Inferior parietal cortex (tissue), 1 donor: Measurements from ENCODE around the gene JARID2.
"Not testable (repeated sequence)": the region's sequence is repeated elsewhere in the genome, so short reads cannot be mapped to it uniquely, and the experiment has no call there.

Source experiments
- DNase-seq: peaks from one replicate; pipeline ENCODE4 v3.0.0-alpha.2; 2016; ENCODE audit errors: extremely low spot score

JARID2 gene

GRCh38 chr6:15399641-15400470 lies 154.0 kb downstream of the JARID2 start:
- DNase-seq: no peak

- DNase-seq: no peak
Measured at GRCh38 chr6:15400572-15401004, 154.7 kb downstream of the JARID2 start.

- no peak for DNase-seq
Measured at GRCh38 chr6:15401120-15401519, 155.3 kb downstream of the JARID2 start.

GRCh38 chr6:15401769-15402250 lies 155.9 kb downstream of the JARID2 start:
- no peak for DNase-seq

DNA sequence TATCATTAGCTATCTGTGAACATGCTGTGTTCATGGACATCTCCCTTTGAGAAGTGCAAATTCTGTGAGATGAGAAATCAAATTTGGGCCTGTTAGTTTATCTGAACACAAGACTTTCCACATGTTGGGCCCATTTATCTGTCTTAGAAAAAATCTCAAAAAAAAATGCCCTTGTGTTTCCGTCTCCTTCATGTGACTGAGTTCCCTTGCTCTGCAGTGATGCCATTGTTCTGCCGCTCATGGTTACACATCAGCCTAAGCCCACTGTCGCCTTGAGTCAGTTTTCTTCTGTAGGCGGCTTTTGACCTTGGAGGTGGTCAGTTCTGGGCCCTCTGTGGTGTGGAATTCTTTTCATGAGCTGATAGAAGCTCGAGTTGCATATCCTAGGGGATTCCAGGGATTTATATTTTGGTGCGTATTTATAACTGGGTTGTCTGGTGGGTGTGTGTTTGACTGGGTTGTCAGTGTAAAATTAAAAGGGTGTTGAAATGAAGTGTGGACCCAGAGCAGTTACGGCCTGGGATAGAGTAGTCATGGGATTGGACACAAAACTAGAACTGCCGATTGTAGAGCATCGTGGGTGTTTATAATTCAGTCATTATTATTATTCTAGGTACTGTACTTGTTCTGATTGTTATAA lies 156.7 kb downstream of the JARID2 start:
- no peak for DNase-seq

- DNase-seq: no peak
Measured at GRCh38 chr6:15403094-15403755, 157.4 kb downstream of the JARID2 start.

DNA sequence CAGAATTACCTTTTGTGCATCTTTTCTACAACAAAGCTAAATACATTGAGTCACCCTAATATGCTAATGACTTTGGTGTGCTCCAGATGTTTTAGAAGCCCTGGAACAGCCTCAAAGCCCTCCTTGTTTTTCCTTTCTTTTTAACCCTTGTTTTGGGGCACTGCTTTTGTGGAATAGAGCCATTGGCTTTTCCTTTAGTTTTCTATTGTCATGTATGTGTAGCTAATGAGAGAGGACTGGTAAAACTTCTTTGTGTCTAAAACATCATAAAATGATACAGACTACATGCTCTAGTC lies 158.8 kb downstream of the JARID2 start:
- no peak for DNase-seq

DNA sequence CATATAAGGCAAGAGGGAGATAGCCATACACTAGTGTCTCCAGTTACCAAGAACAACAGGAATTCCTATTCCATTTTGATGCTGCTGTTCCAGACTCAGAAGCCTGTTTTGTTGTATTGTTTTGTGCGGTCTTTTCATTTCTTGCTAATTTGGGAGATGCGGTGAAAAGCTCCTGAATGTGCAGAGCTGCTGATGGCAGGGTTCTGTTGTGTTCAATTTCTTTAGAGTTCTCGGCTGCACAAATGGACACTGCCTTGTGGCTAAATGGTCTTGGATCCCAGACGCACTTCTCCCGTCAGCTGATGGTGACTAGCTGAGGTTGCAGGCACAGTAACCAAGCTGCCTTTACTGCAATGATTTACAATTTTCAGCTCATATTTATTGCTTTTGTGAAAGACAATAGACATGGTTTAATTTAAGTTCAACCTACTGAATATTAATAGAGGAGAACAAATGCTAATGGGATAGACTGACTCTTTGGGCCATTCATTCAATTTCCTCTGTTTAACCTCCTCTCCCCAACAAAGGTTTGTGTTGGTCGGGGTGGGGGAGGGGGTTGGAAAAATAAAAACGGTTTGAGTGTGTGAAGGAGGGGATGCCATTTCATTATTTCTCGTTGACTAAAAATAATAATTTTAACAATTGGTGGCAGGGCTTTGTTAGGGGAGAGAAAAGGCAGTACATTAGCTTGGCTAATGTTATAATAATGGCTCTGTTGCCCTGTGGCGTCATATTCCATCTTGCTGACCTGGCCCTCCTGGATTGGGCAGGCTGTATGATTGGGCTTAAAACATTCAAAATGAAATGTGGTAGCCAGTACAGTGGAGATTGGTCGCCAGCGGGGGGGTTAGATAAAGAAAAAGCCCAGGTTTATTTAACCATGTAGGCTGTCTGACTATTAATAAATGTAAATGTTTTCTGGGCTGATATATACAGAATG lies 159.5 kb downstream of the JARID2 start:
- DNase-seq: no peak

DNA sequence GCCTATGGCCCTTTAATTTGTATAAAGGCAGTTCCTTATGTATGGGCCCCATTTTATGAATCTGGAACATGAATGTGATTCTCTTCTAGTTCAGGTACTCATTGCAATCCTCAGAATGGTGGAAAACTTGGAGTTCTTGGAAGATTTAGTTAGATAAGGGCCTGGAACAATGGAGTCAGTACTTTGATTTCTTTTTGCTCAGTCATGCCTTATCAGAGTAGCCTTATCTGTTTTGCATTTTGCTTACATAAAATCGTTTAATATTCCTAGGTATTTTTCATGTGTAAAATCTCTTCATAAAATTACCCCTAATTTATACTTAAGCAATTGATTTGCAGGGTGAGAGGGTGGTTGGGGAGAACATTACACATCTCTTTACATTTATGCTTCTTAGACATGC lies 160.6 kb downstream of the JARID2 start:
- DNase-seq: no peak

- no peak for DNase-seq
Measured at GRCh38 chr6:15408008-15408407, 162.1 kb downstream of the JARID2 start.

GRCh38 chr6:15408758-15409157 lies 162.9 kb downstream of the JARID2 start:
- no peak for DNase-seq

GRCh38 chr6:15409301-15410125 lies 163.6 kb downstream of the JARID2 start:
- no peak for DNase-seq

GRCh38 chr6:15410126-15410391 lies 164.2 kb downstream of the JARID2 start:
- no peak for DNase-seq

DNA sequence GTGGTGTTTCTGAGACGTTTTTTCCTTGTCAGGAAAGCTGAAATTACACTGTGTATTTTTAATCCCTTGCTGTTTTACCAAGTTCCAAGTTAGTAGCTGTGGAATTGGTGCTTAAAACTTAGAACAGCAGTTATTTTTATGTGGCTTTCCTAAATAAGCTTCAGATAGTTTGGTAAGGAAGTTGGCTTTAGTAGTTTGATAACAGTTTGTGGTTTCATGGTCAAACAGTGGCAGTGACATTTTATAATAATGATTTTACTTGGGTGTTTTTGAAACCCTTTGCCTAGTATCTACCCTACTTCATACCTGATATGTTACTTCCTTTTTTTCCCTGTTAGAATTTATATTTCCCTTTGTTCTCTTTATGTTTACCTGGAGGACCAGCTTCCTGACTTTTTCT lies 164.9 kb downstream of the JARID2 start:
- no peak for DNase-seq

GRCh38 chr6:15411766-15412165 lies 165.9 kb downstream of the JARID2 start:
- DNase-seq: no peak

DNA sequence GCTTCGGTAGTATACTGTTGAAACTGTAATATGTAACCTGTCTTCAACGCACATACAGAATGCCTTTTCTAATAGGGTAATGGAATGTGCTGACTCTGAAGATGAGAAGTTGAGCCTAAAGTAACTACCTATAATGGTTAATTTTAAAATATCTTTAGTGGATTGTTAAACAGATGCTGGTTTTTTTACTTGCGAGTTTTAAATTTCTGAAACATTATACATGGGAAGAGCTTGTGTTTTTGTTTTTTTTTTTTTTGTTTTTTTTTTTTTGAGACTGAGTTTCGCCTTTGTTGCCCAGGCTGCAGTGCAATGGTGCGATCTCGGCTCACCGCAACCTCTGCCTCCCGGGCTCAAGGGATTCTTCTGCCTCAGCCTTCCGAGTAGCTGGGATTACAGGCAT lies 166.9 kb downstream of the JARID2 start:
- no peak for DNase-seq

DNA sequence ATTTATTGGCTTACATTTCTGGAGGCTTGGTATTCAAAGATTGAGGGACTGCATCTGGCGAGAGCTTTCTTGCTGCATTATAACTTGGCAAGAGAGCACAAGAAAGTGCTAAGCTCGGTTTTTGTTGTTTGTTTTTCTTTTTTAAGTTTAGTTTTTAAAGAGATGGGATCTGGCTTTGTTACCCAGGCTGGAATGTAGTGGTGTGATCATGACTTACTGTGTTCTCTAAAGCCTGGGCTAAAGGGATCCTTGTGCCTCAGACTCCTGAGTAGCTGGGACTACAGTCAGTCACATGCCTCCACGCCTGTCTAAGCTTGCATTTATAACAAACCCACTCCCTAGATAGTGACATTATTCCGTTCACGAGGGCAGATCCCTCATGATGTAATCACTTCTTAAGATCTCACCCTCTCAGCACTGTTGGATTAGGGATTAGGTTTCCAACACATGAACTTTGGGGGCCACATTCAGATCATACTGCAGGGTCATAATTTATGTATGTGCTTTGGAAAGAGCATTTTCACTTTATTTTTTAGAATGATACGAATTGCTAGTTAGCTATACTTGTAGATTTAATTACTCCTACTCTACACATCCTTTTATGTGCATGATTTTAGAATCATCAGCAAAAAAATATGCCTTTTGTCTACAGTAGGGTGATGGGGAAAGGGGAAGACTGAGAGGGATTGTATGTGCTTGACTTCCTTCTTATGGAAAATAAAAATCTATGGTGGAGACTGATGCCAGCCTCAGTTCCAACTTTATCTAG lies 167.8 kb downstream of the JARID2 start:
- DNase-seq: no peak

- no peak for DNase-seq
Measured at GRCh38 chr6:15414235-15414612, 168.4 kb downstream of the JARID2 start.

DNA sequence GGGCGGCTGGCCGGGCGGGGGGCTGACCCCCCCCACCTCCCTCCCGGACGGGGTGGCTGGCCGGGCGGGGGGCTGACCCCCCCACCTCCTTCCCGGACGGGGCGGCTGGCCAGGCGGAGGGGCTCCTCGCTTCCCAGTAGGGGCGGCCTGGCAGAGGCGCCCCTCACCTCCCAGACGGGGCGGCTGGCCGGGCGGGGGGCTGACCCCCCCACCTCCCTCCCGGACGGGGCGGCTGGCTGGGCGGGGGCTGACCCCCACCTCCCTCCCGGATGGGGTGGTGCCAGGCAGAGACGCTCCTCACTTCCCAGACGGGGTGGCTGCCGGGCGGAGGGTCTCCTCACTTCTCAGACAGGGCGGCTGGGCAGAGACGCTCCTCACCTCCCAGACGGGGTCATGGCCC lies 169.8 kb downstream of the JARID2 start:
- DNase-seq: not testable (repeated sequence)

- DNase-seq: no peak
Measured at GRCh38 chr6:15416932-15417509, 171.2 kb downstream of the JARID2 start.
